Astrocyte of the cerebellum (primary cell): ENCODE data around the gene LRRC40.

Experiments used
- DNase-seq: peaks from one replicate; pipeline ENCODE4 v3.0.0-alpha.2; 2011; ENCODE audit warnings: low read depth
- H3K4me3 ChIP-seq: 2 replicates; pipeline ENCODE4 v1.5.1; 2011; ENCODE audit warnings: mild to moderate bottlenecking, low read depth, low read length, moderate library complexity
- CTCF ChIP-seq: IDR thresholded peaks from 2 replicates; pipeline ENCODE4 v1.5.1; 2012; ENCODE audit warnings: low read length, low read depth, moderate library complexity, mild to moderate bottlenecking; ENCODE audit errors: missing control alignments
- in situ Hi-C: cut with HindIII; loops from 2 replicates; pipeline ENCODE4 v1.10.0; 2017; ENCODE audit warnings: low sequenced_read_pairs

The LRRC40 gene

GRCh38 chr1:70168283-70168682 is 37.1 kb downstream of the LRRC40 start:
- H3K4me3 ChIP-seq, result no peak overlapping the region
- DNase-seq, result no peak
- in situ Hi-C loops, result no loop called here
- TF ChIP-seq CTCF, result no peak

GRCh38 chr1:70164350-70164749 is 41.0 kb downstream of the LRRC40 start:
- in situ Hi-C loops, result no loop called here
- TF ChIP-seq CTCF, result no peak

GRCh38 chr1:70156529-70157120 is 48.8 kb downstream of the LRRC40 start:
- no peak for DNase-seq
- no peak for TF ChIP-seq CTCF
- no peak overlapping the region for H3K4me3 ChIP-seq
- in situ Hi-C loops, result no loop called here

More at GRCh38 chr1:70164350-70164749, 41.0 kb downstream of the LRRC40 start:
- H3K4me3 ChIP-seq, result no peak overlapping the region
- DNase-seq, result no peak

- no peak for TF ChIP-seq CTCF
- DNase-seq, result no peak
- in situ Hi-C loops, result no loop called here
- no peak overlapping the region for H3K4me3 ChIP-seq
Measured at GRCh38 chr1:70153739-70154138, 51.6 kb downstream of the LRRC40 start.

GRCh38 chr1:70150444-70150843 is 54.9 kb downstream of the LRRC40 start:
- H3K4me3 ChIP-seq, result no peak overlapping the region
- no peak for TF ChIP-seq CTCF
- in situ Hi-C loops, result no loop called here
- DNase-seq, result no peak

- no peak for TF ChIP-seq CTCF
- DNase-seq, result peak; percentile 5
- in situ Hi-C loops, result no loop called here
- no peak overlapping the region for H3K4me3 ChIP-seq
Measured at GRCh38 chr1:70146488-70146887, 58.9 kb downstream of the LRRC40 start.
